HL-60 (cell line): Measurements from ENCODE around the gene ATP1A4.

Experiments used
- DNase-seq, 2 experiments: peaks; one replicate each; pipeline ENCODE4 v3.0.0-alpha.2; 2010 to 2020; ENCODE audit warnings: low read depth in 1 of 2, low spot score in 1 of 2
- H3K27ac ChIP-seq: fragments of 250-450 bp; sonication (Bioruptor Pico); replicated peaks from 2 replicates; pipeline ENCODE4 v1.5.1; 2020; ENCODE audit warnings: mild to moderate bottlenecking, moderate library complexity
- H3K27me3 ChIP-seq: fragments of 250-450 bp; sonication (Bioruptor Pico); 2 replicates; pipeline ENCODE4 v1.5.1; 2021; ENCODE audit warnings: mild to moderate bottlenecking, moderate library complexity; ENCODE audit not compliant: insufficient read depth, poor library complexity, severe bottlenecking
- H3K4me3 ChIP-seq: replicated peaks from 2 replicates; pipeline ENCODE4 v1.5.1; 2011; ENCODE audit warnings: mild to moderate bottlenecking, control low read depth, low read length; ENCODE audit not compliant: insufficient read depth
- CTCF ChIP-seq: IDR thresholded peaks from one replicate; pipeline ENCODE4 v1.5.1; 2011; ENCODE audit warnings: low read length, control low read depth, inconsistent platforms; ENCODE audit not compliant: insufficient read depth
- GABPA ChIP-seq: IDR thresholded peaks from 2 replicates; pipeline ENCODE4 v1.6.1; 2012; ENCODE audit warnings: low read depth
- POLR2AphosphoS5 ChIP-seq: IDR thresholded peaks from 2 replicates; pipeline ENCODE4 v1.6.1; 2012; ENCODE audit warnings: low read depth
- REST ChIP-seq: IDR thresholded peaks from 2 replicates; pipeline ENCODE4 v1.6.1; 2012; ENCODE audit warnings: low read depth; ENCODE audit not compliant: insufficient replicate concordance
- SPI1 ChIP-seq: IDR thresholded peaks from 2 replicates; pipeline ENCODE4 v1.6.1; 2012; ENCODE audit warnings: low read depth, mild to moderate bottlenecking, borderline replicate concordance

Gene ATP1A4

DNA sequence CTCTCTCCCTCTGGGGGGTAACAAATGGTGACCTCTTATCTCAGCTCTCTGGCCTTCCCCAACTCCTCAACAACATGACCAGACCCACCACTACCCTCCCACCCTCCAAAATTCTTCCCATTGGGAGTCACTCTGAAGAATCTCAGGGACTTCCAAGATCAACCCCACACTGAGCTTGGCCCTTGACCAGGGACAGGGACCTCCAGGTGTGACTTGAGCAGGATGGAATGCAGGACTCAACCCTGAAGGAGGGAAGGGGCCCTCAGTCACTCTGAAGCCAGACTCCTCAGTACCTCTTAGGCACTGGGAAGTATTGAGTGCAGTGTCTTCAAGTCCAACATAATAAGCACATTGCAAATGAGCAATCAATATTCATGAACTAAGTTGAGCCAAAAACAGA is 40.8 kb downstream of the ATP1A4 start:
- no peak overlapping the region for H3K4me3 ChIP-seq
- no peak for DNase-seq
- H3K27me3 ChIP-seq, result no peaks in the 10 kb centered on the region
- TF ChIP-seq REST, result no peak
- TF ChIP-seq GABPA, result no peak
- no peak for TF ChIP-seq SPI1
- TF ChIP-seq CTCF, result no peak
- no peak for TF ChIP-seq POLR2AphosphoS5
- no peak overlapping the region for H3K27ac ChIP-seq

- Histone ChIP-seq H3K27me3 (no peaks in the 10 kb centered on the region), H3K4me3 (no peak overlapping the region), H3K27ac (no peak overlapping the region)
- DNase-seq, result peak; percentile 64 to 70
- no peak for TF ChIP-seq SPI1
- TF ChIP-seq REST, result no peak
- peak; percentile 93 for TF ChIP-seq CTCF
Measured at GRCh38 chr1:160193091-160193819, 41.9 kb downstream of the ATP1A4 start.

DNA sequence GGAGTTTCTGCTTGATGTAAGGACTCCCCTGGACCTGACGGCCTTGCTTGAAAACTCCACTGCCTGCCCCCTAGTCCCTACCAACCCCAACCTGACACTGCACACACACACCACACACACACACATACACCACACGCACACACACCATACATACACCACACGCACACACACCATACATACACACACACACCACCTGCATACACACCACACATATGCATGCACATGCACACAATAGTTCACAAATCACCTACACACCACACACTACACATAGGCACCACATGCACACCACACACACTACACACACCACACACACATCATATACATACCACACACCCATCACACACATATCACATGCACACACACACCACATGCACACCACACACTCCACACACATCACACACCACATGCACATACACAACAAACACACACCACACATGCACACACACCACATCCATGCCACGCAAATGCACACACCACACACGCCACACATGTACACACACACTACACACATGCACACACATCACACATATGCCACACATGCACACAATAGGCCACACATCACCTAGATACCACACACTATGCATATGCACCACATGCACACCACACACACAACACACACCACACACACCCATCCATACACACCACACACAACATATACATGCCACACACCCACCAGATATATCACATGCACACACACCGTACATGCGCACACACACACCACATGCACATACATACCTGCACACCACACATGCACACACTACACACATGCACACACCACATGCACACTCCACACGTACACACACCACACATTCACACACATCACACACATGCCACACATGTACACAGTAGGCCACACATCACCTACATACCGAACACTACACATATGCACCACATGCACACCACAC is 42.7 kb downstream of the ATP1A4 start:
- TF ChIP-seq REST (no peak), POLR2AphosphoS5 (no peak), CTCF (no peak), GABPA (no peak), SPI1 (no peak)
- Histone ChIP-seq H3K27ac (no peak overlapping the region), H3K4me3 (no peak overlapping the region), H3K27me3 (no peaks in the 10 kb centered on the region)
- DNase-seq, result no peak
